NCI-H446 (cell line): ENCODE measurements around the gene PAX2.
"Not testable (repeated sequence)": the region's sequence is repeated elsewhere in the genome, so short reads cannot be mapped to it uniquely, and the experiment has no call there.

ENCODE experiments used
- DNase-seq, 2 experiments: peaks; one replicate each; lab custom pipeline; 2025; lab: John Stamatoyannopoulos, UW

PAX2 gene

DNA sequence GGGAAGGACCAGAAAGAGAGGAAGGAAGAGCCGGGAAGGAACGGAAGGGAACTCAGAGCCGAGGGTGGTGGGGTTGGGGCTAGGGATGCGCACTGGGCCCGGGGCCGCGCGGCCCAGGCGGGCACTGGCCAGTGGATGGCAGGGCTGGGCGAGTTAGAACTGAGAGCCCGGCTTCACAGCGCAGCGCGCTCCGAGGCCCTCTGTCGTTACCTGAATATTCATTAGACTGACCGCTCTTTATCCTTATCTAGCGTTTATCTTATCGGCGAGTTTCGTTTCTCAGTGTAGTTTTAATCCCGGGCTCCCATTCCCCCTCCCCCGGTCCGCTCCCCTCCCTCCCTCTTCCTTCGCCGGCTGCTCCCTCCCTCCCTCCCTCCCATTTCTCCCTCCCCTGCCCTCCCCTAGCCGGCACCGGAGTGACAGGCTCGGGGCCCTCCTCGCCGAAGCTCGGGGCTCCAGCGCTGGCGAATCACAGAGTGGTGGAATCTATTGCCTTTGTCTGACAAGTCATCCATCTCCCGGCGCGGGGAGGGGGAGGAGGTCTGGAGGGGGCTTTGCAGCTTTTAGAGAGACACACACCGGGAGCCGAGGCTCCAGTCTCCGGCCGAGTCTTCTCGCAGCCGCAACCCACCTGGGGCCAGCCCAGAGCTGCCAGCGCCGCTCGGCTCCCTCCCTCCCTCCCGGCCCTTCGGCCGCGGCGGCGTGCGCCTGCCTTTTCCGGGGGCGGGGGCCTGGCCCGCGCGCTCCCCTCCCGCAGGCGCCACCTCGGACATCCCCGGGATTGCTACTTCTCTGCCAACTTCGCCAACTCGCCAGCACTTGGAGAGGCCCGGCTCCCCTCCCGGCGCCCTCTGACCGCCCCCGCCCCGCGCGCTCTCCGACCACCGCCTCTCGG is at the start of gene PAX2:
PAX2 (plus strand) TSS at position 596 of the 895 bp plus-strand sequence. CDS start 679 bp downstream, outside the sequence.
- no peak for DNase-seq

GRCh38 chr10:100696477-100696901 is 48.9 kb upstream of the PAX2 start:
- no peak for DNase-seq

DNA sequence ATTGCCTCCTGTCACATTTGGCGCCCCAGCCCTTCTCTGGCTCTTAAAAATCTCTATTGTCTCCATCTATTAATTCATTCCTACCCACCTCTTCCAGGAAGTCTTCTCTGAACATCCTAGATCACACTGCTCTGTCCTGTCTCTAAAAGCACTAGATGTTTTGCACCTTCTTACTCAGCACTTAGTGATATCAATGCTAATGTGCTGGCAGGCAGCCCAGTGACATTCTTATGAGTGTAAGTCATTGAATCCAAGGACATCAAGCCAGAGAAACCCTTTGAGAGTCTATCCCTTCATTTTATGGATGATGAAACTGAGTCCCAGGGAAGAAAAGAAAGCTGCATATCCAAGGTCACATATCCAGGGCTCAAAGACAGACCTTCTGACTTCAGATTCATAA is 48.3 kb upstream of the PAX2 start:
- DNase-seq = no peak

- no peak for DNase-seq
Measured at GRCh38 chr10:100697631-100698030, 47.8 kb upstream of the PAX2 start.

- DNase-seq = not testable (repeated sequence)
Measured at GRCh38 chr10:100701704-100702103, 43.7 kb upstream of the PAX2 start.

- DNase-seq = no peak
Measured at GRCh38 chr10:100705139-100705538, 40.2 kb upstream of the PAX2 start.

- no peak for DNase-seq
Measured at GRCh38 chr10:100707261-100707848, 38.0 kb upstream of the PAX2 start.

DNA sequence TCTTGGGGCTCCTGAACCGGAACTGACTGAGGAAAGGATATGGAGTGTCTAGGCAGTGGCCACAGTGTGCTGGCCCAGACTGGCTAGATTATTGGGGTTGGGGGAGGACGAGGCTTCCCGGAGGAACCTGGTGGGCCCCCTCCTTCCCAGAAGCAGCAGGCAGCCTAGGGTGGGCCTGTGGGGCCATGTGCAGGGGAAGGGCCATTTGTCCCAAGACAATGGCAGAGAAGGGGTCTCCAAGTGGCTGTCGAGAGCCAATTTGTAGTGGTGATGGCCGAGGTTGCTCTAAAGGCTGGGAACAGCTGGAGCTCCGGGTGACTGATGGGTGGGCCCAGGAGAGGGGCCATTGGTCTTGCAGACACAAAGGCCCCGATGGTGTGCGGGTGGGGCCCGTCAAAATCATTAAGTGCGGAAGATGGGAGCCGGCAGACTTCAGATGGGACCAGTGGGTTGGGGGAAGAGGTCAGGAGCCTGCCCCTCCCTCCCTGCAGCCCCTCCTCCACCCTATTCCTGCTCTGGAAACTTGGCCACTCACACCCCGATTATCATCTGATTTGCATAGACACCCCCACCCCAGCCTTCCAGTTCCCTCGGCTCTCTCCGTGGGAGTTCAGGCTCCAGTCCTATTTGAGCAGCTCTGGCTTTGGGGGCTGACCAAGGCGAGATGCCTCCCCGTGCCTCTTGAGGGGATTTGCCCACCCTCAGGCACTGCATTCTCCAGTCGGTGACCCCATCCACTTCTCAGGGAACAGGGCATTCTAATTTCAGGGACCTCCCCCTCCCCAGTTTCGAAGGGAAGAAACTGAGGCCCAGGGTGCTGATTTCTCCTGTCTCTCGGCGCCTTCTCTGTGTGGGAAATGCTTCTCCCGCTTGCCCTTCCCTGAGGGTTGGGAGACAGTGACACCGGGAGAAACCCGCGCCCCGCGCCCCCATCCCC is 36.0 kb upstream of the PAX2 start:
- DNase-seq = no peak

DNA sequence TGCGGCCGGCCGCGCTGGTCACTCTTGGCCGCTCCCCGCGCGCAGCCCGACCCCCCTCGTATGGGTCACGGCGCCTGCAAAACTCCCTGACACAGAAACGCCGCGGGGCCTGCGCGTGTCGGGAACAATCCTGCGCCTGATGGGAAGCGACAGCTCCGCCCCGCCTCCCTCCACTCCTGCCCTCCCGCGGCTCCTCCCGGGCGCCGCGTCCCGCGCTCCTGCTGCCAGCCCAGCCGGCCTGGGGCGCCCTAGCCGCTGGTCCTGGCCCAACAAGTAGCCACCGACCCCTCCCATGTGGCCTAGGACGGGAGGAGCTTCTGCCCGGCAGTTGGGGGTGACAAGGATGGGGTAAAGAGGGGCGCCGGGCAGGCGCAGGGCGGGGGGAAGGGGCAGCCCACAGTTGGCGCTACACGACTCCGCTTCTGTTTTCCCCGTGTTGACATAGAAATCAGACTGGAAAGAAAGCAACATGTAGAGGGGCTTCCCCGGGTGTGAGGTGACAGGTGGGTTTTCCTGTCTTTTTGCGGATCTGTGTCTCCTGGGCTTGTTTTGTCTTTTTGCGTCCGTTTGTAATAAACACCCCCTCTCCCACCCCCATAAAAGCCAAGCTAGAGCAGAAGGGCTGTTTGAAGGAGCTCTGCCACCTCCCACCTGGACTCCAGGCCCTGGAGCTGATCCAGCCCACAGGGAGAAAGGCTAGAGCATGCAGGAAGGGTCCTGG is 35.1 kb upstream of the PAX2 start:
- DNase-seq = no peak

GRCh38 chr10:100713049-100713858 is 32.1 kb upstream of the PAX2 start:
- DNase-seq = no peak

DNA sequence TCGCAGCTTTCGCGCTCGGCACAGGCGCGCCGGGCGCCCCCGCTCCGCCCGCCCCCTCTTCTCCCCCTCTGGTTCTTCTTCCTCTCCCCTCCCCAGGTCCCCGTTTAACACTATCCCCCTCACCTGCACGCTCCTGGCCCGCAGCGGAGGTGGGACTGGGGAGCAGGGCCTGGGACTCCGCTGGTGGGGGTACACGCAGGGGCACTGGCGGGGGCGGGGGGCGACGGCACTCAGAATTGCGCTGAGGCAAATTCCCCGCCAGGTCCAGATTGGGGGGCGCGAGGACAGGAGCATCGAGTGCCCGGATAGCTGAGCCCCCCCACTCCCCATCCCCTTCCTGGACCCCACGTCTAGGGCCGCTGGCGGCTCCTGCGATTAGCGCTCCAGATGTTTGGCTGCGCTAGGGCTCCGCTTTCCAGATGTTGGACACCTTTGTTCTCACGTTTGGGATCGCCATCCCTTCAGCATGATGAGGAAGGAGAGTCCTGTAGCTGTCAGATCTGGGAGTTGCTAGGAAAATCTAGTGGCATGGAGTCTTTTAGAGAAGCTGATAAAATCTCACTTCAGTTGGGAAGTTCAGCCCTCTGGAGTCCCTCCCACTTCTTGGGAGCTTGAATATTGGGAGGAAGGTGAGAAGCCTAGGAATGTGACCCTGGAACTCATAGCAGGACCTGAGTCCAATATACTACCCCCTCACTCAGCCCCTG is 31.4 kb upstream of the PAX2 start:
- DNase-seq = no peak

DNA sequence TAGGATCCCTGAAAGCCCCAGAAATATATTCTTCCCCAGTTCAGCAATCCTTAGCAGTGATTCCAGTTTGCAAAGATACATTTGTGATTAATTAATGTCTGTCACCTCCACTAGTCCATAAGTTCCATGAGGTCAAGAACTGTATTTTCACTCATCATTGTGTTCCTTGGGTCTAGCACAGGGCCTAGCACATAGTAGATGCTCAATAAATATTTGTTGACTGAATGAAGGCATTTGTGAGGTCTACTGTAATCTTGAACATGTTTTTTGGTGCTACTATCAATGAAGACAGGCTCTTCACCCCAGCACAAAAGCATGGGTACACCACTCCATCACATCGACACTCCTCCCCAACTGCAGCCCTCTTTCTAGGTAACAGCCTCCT is 30.8 kb upstream of the PAX2 start:
- no peak for DNase-seq

DNA sequence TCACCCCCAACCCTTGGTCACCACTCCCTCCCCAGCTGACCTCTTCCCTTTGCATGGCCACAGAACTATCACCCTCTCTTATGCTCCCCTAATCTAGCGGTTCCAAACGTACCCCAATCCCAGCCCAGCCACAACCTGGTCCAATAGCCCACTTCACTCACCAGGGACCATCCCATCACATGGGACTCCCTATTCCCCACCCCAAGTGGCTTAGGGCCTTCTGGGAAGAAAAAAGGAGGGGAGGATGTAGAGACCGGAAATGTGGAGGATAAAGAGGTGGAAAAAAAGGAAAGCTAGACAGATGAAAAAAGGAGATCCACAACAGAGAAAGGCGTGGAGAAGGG is 30.3 kb upstream of the PAX2 start:
- no peak for DNase-seq

DNA sequence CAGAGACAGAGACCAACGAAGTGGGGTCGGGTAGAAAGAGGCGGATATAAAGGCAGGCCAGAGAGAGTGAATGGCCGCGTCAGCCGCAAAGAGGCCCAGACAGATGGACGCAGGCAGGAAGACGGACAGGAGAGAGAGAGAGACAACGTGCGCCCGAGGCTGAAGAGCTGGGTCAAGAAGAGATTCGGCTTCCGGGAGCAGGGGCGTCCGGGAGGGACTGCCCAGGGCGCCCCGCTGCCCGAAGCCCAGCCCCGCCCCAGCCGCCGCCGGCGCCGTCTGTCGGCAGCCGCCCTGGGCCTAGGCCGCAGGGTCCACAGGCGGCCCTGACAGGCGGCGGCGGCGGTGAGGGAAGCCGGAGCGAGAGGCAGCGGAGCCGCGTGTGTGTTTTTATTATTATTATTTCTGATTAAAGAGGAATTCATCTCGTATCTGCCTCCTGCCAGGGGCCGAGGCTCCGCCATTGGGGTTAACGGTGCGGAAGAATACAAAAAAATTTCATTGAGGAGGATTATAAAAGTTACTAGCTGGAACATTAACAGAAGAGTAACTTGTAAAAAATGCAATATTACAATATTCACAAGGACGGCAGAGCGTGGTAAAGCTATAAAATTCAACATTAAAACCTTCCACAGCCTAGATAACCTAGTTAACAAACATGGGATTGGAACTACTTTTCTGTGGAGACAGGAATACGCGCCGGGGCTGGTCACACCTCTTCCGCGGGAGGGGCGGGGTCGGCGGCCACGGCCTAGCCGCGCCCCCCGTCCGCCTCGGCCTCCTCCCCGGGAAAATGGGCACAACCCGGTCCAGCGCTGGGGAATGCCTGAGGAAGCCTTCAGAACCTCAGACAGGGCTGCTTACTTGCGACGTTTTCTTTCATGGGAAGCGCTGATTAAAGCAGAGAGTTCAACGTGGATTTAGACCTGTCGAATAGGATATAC is 29.7 kb upstream of the PAX2 start:
- DNase-seq = no peak

- no peak for DNase-seq
Measured at GRCh38 chr10:100717166-100717565, 28.2 kb upstream of the PAX2 start.

GRCh38 chr10:100718197-100718742 is 27.1 kb upstream of the PAX2 start:
- DNase-seq = no peak

GRCh38 chr10:100723180-100723579 is 22.2 kb upstream of the PAX2 start:
- DNase-seq = no peak

- DNase-seq = no peak
Measured at GRCh38 chr10:100723770-100724530, 21.4 kb upstream of the PAX2 start.
